Right renal pelvis (tissue), 4 donors: ENCODE measurements around the gene SOX10. TPM values are rescaled to one million over a fixed set of nuclear protein-coding genes. Genes with fewer than 3 reads are reported as not detected.
"Not testable (repeated sequence)": the region's sequence is repeated elsewhere in the genome, so short reads cannot be mapped to it uniquely, and the experiment has no call there.

Source experiments
- DNase-seq, 4 donors: peaks; one replicate each; pipeline ENCODE4 v3.0.0-alpha.2; 2013; ENCODE audit warnings: low read depth in 4 of 4, low spot score in 3 of 4, missing footprints in 1 of 4
- polyA plus RNA-seq, 4 donors: library from polyadenylated mRNA; unstranded; fragments of 120-200 nt; gene quantifications; one replicate each; pipeline ENCODE4 v1.2.1, GENCODE V29; 2013; ENCODE audit not compliant: insufficient read length in 4 of 4

SOX10 gene
- polyA plus RNA-seq, 4 donors, result 0.91 to 3.8 (median 1.3) TPM

GRCh38 chr22:37989146-37990045 is 5.0 kb upstream of the SOX10 start:
- DNase-seq, result no peak

GRCh38 chr22:37986371-37986770 is 2.0 kb upstream of the SOX10 start:
- no peak for DNase-seq

DNA sequence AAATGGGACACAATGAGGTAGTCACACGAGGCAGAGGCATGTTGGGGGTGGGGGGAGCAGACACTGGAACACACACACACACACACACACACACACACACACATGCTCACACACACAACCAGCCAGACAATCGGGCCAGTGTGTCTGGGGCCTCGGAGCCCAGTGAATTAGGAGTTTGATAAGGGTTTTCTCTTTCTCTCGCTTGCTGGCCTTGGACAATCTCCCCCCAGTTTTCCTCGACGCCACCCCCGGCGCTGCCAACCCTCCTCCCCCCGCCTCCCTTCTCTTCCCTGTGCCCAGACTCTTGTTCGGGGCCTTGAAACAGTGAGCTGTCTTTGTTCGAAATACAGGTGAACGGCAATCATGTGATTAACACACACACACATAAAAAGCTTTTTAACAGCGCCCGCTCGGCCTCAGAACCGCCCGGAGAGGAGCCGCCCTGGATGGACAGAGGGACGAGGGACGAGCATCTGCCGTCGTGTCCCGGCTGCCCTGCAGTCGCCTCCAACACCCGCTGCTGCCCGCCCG is 1.5 kb upstream of the SOX10 start:
- DNase-seq, result no peak

- no peak for DNase-seq
Measured at GRCh38 chr22:37985050-37985585, 763 bp upstream of the SOX10 start.

DNA sequence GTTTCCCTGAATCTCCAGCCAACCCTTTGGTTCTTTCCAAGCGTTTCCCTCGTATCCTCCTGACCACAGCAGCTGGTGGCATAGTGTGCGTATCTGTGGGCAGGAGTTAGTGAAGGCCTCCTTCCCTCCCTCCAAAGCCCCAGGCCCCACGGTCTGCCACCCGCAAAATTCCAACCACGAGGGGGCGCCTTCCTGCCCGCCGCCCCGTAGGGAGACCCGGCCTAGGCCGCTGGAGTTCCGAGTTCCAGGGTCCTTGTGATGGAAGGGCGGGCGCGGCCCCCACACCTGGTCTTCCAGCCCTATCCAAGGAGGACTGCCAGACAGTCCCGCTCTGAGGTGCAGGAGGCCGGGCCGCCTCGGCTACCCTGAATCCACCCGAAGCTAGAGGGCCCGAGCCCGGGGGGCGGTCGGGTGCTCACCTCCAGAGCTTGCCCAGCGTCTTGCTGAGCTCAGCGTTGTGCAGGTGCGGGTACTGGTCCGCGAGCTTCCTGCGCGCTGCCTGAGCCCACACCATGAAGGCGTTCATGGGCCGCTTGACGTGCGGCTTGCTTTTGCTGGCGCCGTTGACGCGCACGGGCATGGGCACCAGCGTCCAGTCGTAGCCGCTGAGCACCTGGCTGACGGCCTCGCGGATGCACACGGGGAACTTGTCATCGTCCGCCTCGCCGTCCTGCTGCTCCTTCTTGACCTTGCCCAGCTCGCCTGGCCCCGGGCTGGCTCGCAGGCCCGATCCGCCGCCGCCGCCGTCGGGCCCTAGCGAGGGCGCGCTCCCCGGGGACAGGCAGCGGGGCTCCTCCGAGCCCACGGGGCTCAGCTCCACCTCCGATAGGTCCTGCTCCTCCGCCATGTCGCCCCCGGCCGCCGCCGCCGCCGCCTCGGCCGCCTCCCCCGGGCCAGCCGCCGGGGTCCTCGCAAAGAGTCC is 1.2 kb downstream of the SOX10 start:
- no peak for DNase-seq

- DNase-seq, result no peak
Measured at GRCh38 chr22:37982151-37982785, 2.1 kb downstream of the SOX10 start.

DNA sequence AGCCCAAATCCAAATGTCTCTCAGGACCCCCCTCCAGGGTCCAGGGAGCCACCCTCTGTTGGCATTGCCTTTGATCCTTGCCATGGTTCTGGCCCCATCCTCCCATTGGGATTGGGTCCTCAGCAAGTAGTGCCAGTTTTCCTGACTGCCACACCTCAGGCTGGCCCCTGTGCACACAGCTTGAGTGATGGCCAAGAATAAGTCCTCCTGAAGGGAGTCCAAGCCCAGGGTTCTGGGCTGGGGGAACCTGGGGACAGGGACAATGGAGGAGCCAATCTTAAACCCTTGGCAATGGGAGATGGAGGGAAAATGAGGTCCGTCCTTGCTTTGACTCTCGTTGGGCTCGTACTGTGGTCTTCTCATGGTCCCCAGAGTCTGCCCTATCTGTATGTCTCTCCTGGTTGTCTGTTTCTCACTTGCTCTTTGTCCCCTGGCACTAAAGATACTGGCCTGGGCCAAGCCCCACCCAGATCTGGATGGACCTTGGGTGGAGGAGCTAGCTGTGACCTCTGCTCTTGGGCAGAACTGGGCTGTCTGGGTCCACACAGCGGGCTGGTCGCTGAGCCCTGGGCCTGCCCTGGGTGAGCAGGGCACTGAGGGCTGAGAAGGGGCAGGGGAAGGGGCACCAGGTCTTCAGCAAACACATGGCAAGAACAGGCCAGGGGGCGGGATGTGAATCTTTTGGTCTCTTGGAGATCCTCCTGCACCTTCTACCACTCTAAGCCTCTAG is 2.9 kb downstream of the SOX10 start:
- no peak for DNase-seq

- DNase-seq, result no peak
Measured at GRCh38 chr22:37979782-37980181, 4.6 kb downstream of the SOX10 start.

- no peak for DNase-seq
Measured at GRCh38 chr22:37976547-37976946, 7.8 kb downstream of the SOX10 start.

DNA sequence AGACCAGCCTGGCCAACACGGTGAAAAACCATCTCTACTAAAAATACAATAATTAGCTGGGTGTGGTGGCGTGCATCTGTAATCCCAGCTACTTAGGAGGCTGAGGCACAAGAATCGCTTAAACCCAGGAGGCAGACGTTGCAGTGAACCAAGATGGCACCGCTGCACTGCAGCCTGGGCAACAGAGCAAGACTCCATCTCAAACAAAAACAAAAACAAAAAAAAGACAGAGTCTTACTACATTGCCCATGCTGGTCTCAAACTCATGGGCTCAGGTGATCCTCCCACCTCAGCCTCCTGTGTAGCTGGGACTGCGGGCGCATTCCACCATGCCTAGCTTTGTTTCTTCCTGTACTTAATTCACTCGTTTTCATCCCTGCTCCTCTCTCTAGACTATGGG is 8.3 kb downstream of the SOX10 start:
- not testable (repeated sequence) for DNase-seq

GRCh38 chr22:37975153-37975552 is 9.2 kb downstream of the SOX10 start:
- DNase-seq, result no peak

GRCh38 chr22:37973271-37974170 is 10.8 kb downstream of the SOX10 start:
- DNase-seq, result no peak

- no peak for DNase-seq
Measured at GRCh38 chr22:37972527-37972926, 11.8 kb downstream of the SOX10 start.

DNA sequence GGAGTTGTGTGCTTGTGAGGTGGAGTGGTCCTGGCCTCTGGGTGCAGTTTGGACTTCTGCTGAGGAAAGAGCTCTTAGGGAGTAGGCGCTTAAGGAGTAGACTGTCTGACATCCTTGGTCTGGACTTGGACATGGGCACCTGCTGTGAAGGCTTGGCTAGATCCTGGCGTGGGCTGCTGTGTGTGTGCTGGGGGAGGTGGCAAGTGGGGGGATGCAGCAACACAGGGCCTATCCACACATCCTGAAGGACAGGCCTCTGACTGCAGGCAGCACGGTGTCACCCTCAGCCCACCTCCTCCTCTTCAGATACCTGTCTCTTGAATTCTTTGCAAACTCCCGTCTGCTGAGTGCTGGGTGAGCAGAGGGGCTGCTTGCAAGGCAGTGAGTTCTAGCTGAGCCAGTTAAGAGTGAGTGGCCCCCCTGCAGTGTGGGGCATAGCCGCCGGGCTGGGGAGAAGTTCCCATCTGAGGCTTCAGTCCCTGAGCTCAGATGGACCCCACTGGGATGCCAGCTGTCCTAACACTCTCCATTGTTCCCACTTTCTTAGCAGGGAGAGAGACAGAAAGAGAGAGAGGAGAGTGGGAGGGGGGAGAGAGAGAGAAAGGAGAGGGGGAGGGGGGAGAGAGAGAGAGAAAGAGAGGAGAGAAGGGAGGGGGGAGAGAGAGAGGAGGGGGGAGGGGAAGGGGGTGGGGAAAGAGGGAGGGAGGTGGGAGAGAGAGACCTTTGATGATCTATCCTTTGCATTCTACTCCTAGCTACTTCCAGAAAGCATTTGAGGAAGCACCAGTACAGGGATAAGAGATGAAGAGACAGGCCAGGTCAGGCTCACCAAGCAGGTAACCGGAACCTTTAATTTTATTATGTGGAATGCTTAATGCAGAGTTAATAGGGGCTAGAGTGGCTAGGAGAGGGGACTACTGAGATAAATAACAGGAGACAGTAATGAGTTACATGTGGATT is 12.6 kb downstream of the SOX10 start:
- no peak for DNase-seq

- DNase-seq, result no peak
Measured at GRCh38 chr22:37970864-37971263, 13.5 kb downstream of the SOX10 start.

DNA sequence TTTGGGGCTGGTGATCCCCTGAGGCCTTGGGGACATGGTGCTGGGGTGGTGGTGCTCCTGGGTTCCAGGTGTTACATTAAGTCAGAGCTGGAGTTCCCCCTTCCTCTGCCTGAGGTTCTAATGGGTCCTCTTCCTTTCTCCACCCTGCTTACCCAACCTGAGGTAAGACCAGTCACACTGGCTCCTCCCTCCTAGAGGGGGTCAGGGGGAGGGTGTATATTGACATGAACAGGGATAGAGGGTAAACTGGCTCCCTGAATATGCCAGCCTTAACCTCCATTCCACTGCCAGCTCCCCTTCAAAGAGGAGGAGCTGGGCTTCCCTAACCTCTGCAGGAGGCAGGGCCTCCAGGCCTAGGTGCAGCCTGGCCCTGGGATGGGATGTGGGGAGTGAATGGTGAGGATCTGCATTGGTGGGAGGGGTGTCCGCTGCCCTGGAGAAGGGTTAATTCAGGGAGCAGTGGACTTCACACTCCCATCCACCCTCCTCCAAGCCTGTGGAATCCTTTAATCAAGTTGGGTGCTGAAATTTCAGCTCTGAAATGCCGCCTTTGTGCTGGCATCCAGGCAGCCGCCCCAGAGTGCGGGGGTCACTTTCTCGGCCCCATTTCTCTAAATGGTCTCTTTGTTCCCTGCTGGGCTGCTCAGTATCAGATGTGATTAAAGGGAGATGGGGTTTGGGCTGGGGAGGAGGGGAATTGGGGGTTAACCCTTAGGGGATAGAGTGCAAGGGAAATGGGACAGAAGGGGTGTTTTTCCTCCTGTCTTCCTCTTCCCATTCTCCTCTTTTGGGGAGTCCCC is 15.7 kb downstream of the SOX10 start:
- DNase-seq, result no peak
